ENCODE results near the gene EPHA4. TPM values are rescaled to one million over a fixed set of nuclear protein-coding genes. Genes with fewer than 3 reads are reported as not detected.

The EPHA4 gene
- total and polyA plus RNA-seq, 2 of the 4 experiments (the other 2 are of a cell fraction), result 36.9 to 132 TPM

DNA sequence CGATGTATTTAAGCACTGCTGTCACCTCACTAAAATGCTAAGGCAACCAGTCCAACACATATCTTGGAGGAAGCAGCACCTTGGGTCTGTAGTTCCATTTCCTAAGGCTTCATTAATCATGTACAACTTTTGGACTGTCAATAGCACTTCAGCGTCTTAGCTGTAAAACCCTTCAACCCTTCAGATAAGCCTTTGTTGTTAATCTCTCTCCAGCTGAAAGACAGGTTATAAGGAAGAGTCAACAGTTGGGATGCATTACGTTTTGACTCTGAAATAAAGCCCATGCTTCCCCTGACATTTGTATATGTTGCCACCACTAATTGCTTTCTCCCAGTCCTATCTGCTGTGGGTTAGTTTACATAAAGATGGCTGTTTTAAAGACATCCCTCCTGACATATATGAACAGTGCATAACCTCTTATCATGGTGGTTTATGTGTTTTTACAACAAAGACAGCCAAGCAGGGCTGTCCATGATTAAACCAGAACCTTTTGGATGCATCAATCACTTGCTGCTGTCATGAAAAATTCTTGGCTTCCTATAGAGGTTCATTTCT is 81.5 kb downstream of the EPHA4 start:
- Histone ChIP-seq H3K9me1 (ENCODE audit: insufficient read depth, low read length) (no peaks in the 10 kb centered on the region; the same call in 1 of the 2 replicates), H3K36me3 (ENCODE audit: control insufficient read depth, insufficient read depth, low read length) (peaks cover 3% of the 10 kb centered on the region), H3K27ac (ENCODE audit: insufficient read depth, low read length) (no peak overlapping the region), H2BK120ac (ENCODE audit: low read depth, low read length) (no peak overlapping the region), H3K4me2 (ENCODE audit: low read depth, low read length) (no peak overlapping the region), H4K20me1 (ENCODE audit: insufficient read depth, low read length) (no peaks in the 10 kb centered on the region), H2BK5ac (ENCODE audit: low read depth, low read length, poor library complexity, severe bottlenecking) (no peak overlapping the region), H2AFZ (replicated peaks; ENCODE audit: low read length, poor library complexity) (no peak overlapping the region), H3K4ac (ENCODE audit: low read depth, low read length) (no peak overlapping the region), H3K9ac (ENCODE audit: low read depth, low read length) (no peak overlapping the region), H3K23ac (ENCODE audit: low read depth, low read length) (no peak overlapping the region), H3K14ac (replicated peaks; ENCODE audit: low read depth, low read length) (no peak overlapping the region), H2AK9ac (replicated peaks; ENCODE audit: low read depth, low read length, poor library complexity) (no peak overlapping the region), H4K91ac (ENCODE audit: insufficient read depth, low read depth, low read length) (no peak overlapping the region), H3K4me1 (ENCODE audit: control insufficient read depth, insufficient read depth, low read length) (peaks cover 9% of the 10 kb centered on the region), H3K79me1 (ENCODE audit: low read depth in 1 of 2, low read length in 2 of 2) (peaks cover 0 to 4% of the 10 kb centered on the region in 2 experiments; a peak in 1 of 4 replicates), H3K27me3 (ENCODE audit: control insufficient read depth, insufficient read depth, low read length) (no peaks in the 10 kb centered on the region), H3K4me3 (ENCODE audit: insufficient read depth, low read depth, low read length) (no peak overlapping the region), H4K5ac (ENCODE audit: low read depth, low read length) (no peak overlapping the region), H2BK20ac (ENCODE audit: low read depth, low read length) (no peak overlapping the region), H3K9me3 (ENCODE audit: control insufficient read depth, insufficient read depth, low read length) (no peaks in the 10 kb centered on the region), H2AK5ac (ENCODE audit: low read depth, low read length) (no peak overlapping the region), H3K18ac (ENCODE audit: low read depth, low read length) (no peak overlapping the region), H4K8ac (ENCODE audit: low read depth in 2 of 2, low read length in 2 of 2) (no peak overlapping the region), H3K56ac (ENCODE audit: extremely low read depth, insufficient read depth, low read length) (no peak overlapping the region), H2BK15ac (ENCODE audit: low read depth, low read length) (no peak overlapping the region)
- no CpG with 5 or more reads among the region's 3 CpGs for WGBS, 2 experiments (ENCODE audit: extremely low coverage in 2 of 2, insufficient read length in 1 of 2)
- intact Hi-C loops (cut with micrococcal nuclease), result no loop called here
- ATAC-seq (ENCODE audit: low read depth) (no peak), DNase-seq (no peak)
- TF ChIP-seq, protein P1, sequence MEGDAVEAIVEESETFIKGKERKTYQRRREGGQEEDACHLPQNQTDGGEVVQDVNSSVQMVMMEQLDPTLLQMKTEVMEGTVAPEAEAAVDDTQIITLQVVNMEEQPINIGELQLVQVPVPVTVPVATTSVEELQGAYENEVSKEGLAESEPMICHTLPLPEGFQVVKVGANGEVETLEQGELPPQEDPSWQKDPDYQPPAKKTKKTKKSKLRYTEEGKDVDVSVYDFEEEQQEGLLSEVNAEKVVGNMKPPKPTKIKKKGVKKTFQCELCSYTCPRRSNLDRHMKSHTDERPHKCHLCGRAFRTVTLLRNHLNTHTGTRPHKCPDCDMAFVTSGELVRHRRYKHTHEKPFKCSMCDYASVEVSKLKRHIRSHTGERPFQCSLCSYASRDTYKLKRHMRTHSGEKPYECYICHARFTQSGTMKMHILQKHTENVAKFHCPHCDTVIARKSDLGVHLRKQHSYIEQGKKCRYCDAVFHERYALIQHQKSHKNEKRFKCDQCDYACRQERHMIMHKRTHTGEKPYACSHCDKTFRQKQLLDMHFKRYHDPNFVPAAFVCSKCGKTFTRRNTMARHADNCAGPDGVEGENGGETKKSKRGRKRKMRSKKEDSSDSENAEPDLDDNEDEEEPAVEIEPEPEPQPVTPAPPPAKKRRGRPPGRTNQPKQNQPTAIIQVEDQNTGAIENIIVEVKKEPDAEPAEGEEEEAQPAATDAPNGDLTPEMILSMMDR (conservative IDR thresholded peaks at IDR 0.05; ENCODE audit: low read depth, low read length), result no peak
- TF ChIP-seq FOS (IDR thresholded peaks at IDR 0.05; ENCODE audit: low read depth, low read length) (no peak), CHD1 (IDR thresholded peaks at IDR 0.05; ENCODE audit: low read depth, low read length) (no peak), RAD21 (IDR thresholded peaks at IDR 0.05; ENCODE audit: low read length) (no peak)
- TF ChIP-seq, protein P2, sequence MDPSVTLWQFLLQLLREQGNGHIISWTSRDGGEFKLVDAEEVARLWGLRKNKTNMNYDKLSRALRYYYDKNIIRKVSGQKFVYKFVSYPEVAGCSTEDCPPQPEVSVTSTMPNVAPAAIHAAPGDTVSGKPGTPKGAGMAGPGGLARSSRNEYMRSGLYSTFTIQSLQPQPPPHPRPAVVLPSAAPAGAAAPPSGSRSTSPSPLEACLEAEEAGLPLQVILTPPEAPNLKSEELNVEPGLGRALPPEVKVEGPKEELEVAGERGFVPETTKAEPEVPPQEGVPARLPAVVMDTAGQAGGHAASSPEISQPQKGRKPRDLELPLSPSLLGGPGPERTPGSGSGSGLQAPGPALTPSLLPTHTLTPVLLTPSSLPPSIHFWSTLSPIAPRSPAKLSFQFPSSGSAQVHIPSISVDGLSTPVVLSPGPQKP (IDR thresholded peaks at IDR 0.05; ENCODE audit: borderline replicate concordance, low read depth, low read length), result no peak
- in situ Hi-C loops (cut with MboI; ENCODE audit: low sequenced_read_pairs), result no loop called here
- BruUV-seq (replicated peaks), result no TSS peak
- ChIA-PET CTCF (interaction anchor here (0.6 kb wide), 1 partner anchor 139 kb away, joined by 3 read pairs; no protein-coding TSS in a partner anchor), POLR2A (ENCODE audit: unreplicated experiment) (no interaction called here)
- dilution Hi-C loops (cut with HindIII; ENCODE audit: low sequenced_read_pairs, unreplicated experiment), result no loop called here
